ENCODE results near the gene PIEZO1.

- TF ChIP-seq EZH2phosphoT487 (IDR thresholded peaks at IDR 0.05; ENCODE audit: borderline replicate concordance, low read depth): no peak
- TF ChIP-seq RAD21 (IDR thresholded peaks at IDR 0.05; ENCODE audit: low read length): no peak
- TF ChIP-seq RFX5 (IDR thresholded peaks at IDR 0.05; ENCODE audit: low read length): no peak
- TF ChIP-seq YY1 (IDR thresholded peaks at IDR 0.05; ENCODE audit: low read depth): no peak
- no peak for TF ChIP-seq JUND (IDR thresholded peaks at IDR 0.05)
- TF ChIP-seq TAF1 (IDR thresholded peaks at IDR 0.05; ENCODE audit: borderline replicate concordance, low read depth, low read length): no peak
- no peak for TF ChIP-seq FOXM1 (IDR thresholded peaks at IDR 0.05; ENCODE audit: low read depth)
- no peak for TF ChIP-seq GATA2 (CRISPR knock-in tag; IDR thresholded peaks at IDR 0.05)
- no peak for TF ChIP-seq CTCF (IDR thresholded peaks at IDR 0.05)
- no peak for TF ChIP-seq MXI1 (IDR thresholded peaks at IDR 0.05; ENCODE audit: low read depth, low read length)
- TF ChIP-seq RCOR1 (IDR thresholded peaks at IDR 0.05; ENCODE audit: low read length): no peak
Measured at GRCh38 chr16:88713054-88713453, 72.0 kb downstream of the PIEZO1 start.

Data from SK-N-SH (cell line).